GM19452 (cell line): ENCODE data around the gene EEF1AKMT3.
"Not testable (repeated sequence)": the region's sequence is repeated elsewhere in the genome, so short reads cannot be mapped to it uniquely, and the experiment has no call there.

Source experiments
- ATAC-seq: cut with Tn5 transposase; IDR thresholded peaks from one replicate; pipeline ENCODE4 v1.9.1; 2021; ENCODE audit not compliant: unreplicated experiment

Gene EEF1AKMT3

GRCh38 chr12:57764662-57765002 is 7.8 kb upstream of the EEF1AKMT3 start:
- ATAC-seq: no peak

- ATAC-seq: peak; percentile 68
These were observed 7.3 kb upstream of the EEF1AKMT3 start for GRCh38 chr12:57765003-57765697.

GRCh38 chr12:57765698-57766463 is 6.5 kb upstream of the EEF1AKMT3 start:
- ATAC-seq: no peak

- ATAC-seq: no peak
These were observed 5.7 kb upstream of the EEF1AKMT3 start, which contains the start of gene CYP27B1 for GRCh38 chr12:57766464-57767304. CYP27B1 (minus strand) TSS chr12:57767078; CDS start chr12:57767041, 37 bp downstream.

GRCh38 chr12:57767305-57767698 is 5.1 kb upstream of the EEF1AKMT3 start:
- no peak for ATAC-seq

- no peak for ATAC-seq
These were observed 4.5 kb upstream of the EEF1AKMT3 start for GRCh38 chr12:57767876-57768275.

GRCh38 chr12:57769594-57769993 is 2.8 kb upstream of the EEF1AKMT3 start:
- no peak for ATAC-seq

GRCh38 chr12:57770734-57771133 is 1.7 kb upstream of the EEF1AKMT3 start:
- ATAC-seq: no peak

- peak; percentile 72 for ATAC-seq
These were observed 1.1 kb upstream of the EEF1AKMT3 start for GRCh38 chr12:57771236-57771872.

GRCh38 chr12:57771873-57772428 is 463 bp upstream of the EEF1AKMT3 start, which contains the start of gene METTL1:
METTL1 (minus strand) TSS chr12:57772105; CDS start chr12:57772083, 22 bp downstream.
- peak; percentile 82 for ATAC-seq

- ATAC-seq: not testable (repeated sequence)
These were observed 2.2 kb downstream of the EEF1AKMT3 start for GRCh38 chr12:57774634-57775033.

- no peak for ATAC-seq
These were observed 2.6 kb downstream of the EEF1AKMT3 start for GRCh38 chr12:57775044-57775443.

GRCh38 chr12:57775563-57776246 is 3.3 kb downstream of the EEF1AKMT3 start:
- no peak for ATAC-seq

- no peak for ATAC-seq
These were observed 3.8 kb downstream of the EEF1AKMT3 start for GRCh38 chr12:57776247-57776587.

GRCh38 chr12:57777367-57777766 is 5.0 kb downstream of the EEF1AKMT3 start:
- ATAC-seq: no peak

GRCh38 chr12:57777911-57778310 is 5.5 kb downstream of the EEF1AKMT3 start:
- ATAC-seq: no peak

- no peak for ATAC-seq
These were observed 7.3 kb downstream of the EEF1AKMT3 start for GRCh38 chr12:57779736-57780135.

- ATAC-seq: no peak
These were observed 8.0 kb downstream of the EEF1AKMT3 start for GRCh38 chr12:57780284-57780897.

GRCh38 chr12:57781244-57781643 is 8.8 kb downstream of the EEF1AKMT3 start:
- ATAC-seq: no peak

GRCh38 chr12:57781801-57782200 is 9.4 kb downstream of the EEF1AKMT3 start:
- no peak for ATAC-seq
